Renal cortex interstitium (tissue), 11 donors: ENCODE data around the gene PTPRN2. TPM values are rescaled to one million over a fixed set of nuclear protein-coding genes. Genes with fewer than 3 reads are reported as not detected.

Experiments
- DNase-seq, 11 donors: peaks; one replicate each; pipeline ENCODE4 v3.0.0-alpha.2; 2013; ENCODE audit warnings: low read depth in 9 of 11, low spot score in 4 of 11; ENCODE audit errors: extremely low read depth in 1 of 11
- polyA plus RNA-seq, 3 donors: library from polyadenylated mRNA; unstranded; fragments of 120-200 nt; gene quantifications; one replicate each; pipeline ENCODE4 v1.2.1, GENCODE V29; 2013; ENCODE audit not compliant: insufficient read length in 3 of 3

The PTPRN2 gene
- polyA plus RNA-seq, 3 donors: 6.0 to 7.7 (median 7.2) TPM

DNA sequence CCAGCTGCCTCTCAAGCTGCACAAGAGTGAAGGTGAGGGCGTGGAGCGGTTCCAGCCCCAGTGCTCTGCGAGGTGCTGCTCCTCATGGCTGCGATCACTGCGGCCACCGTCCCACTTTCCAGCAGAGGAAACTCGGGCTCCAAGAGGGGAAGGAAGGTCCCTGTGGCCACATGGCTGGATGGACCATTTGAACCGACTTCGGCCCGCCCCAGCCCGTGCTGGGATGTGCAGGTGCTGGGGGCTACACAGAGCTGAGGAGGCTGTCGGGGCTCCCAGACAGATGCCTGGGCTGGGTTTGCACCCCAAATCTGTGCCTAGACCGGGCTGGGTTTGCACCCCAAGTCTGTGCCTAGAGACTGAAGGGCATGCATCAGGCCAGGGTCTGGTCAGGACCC is 1064.3 kb downstream of the PTPRN2 start:
- DNase-seq: no peak

DNA sequence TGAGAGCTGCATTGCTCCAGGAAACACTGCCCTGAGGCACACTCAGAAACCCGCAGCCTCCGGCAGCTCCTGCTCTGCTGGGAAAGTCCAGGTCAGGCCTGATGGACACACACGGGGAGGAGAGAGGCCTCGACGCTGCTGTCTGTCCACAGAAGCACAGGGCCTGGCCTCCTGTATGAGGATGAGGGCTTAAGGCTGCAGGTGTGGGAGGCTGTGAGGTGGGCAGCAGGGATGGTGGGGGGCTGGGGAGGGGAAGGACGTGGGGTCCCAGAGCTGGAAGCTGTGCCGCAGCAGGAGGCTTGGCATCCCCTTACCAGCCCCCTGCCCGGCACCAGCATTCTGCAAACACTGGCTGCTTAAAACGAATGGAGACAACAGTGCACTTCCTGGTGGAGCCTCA is 1064.7 kb downstream of the PTPRN2 start:
- DNase-seq: no peak

DNA sequence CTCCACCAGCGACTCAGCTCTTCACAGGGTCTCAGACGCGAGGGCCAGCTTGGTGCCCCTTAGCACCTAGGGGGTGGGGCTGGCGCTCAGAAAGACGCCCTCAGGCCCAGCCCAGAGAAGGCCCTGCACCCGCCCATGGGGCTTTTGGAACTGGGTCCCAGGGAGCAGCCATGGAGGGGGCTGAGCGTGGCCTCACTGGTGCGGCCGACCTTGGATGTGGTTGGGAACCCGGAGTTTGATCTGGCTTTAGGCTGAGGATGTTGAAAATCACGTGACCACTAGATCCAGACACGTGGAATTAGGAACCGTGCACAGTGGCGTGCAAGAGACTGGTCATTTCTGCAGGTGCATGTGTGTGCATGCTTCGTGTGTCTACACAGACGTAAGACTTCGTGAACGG is 1065.4 kb downstream of the PTPRN2 start:
- DNase-seq: no peak

DNA sequence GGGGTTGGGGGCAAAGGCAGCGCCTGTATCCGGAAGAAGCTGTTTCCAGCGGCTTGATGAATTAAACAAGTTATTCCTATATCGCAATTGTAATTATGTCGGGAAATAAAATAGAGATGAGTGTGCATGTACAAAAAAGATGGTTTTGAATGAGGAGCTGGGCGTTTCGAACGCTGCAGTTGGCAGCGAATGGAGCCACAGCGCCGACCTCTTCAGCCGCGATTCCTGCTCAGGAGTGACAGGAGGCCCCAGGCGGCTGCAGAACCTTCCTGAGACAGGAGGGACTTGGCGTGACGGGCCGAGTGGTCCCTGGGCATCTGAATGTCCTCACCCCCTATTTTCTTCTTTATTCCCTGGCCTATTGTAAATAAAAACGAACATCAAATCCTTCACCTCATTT is 1065.9 kb downstream of the PTPRN2 start:
- DNase-seq: no peak

DNA sequence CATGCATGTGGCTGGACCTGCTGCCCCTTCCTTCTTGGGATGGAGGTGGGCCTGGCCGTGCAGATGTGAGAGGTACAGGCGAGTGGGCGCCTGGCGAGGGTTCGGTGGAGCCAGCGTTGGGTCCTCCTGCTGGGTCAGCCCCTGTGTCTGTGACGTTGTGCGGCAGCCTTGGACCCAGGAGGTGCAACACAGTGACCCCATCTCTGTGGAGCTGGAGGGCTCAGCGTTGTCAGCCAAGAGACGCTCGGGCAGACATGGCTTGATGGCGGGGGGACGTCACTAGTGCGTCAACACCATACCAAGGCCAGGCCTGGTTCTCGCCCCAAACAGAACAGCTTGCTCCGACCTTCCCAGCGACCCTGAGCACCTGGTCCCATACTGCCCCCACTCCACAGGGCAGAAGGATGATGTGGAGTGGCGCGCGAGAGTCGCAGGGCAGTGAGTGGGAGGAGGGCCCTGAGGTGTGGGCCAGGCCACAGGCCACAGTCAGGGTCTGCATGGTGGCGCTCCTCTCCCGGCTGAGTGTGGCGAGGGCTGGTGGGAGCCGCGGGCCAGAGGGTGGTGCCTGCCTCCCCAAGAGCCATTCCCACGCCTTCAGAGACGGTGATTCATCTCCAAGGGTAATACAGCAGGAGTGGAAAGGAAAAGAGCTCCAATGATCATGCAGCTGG is 1066.4 kb downstream of the PTPRN2 start:
- DNase-seq: no peak

DNA sequence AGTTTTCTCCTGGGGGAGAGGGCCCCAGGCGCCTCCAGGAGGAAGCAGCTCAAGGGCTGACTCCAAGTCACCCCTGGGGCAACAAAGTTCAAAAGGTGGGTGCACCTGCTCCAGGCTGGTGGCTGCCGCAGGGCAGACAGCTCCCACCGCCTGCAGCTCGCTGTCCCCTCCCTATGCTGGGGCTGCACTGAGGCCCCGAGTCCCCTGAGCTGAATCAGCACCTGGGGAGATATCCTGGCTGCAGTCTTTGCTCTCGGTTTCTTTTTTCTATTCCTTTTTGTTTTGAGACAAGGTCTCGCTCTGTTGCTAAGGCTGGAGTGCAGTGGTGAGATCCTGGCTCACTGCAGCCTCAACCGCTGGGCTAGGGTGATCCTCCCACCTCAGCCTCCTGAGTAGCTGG is 1067.4 kb downstream of the PTPRN2 start:
- DNase-seq: no peak

DNA sequence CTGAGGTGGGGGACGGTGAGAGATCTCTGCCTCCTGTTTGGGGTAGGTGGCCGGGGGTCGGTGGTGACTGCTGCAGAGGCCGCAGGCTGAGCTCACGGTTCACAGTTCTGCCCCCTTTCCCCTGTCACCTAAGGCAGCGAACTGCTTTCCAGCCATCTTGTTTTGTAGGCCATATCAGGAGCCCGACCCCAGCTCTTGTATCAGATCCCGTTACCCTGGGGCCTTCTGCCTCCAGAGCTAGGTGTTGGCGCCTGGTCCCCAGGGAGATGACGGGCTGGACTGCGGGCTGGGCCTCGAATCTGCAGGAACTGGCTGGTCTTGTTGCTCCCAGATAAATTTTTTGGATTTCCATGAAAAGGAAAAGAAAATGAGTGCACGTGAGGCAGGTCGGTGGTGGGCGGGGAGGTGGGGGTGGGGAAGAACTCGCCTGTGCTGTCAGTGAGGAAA is 1067.8 kb downstream of the PTPRN2 start:
- DNase-seq: no peak

DNA sequence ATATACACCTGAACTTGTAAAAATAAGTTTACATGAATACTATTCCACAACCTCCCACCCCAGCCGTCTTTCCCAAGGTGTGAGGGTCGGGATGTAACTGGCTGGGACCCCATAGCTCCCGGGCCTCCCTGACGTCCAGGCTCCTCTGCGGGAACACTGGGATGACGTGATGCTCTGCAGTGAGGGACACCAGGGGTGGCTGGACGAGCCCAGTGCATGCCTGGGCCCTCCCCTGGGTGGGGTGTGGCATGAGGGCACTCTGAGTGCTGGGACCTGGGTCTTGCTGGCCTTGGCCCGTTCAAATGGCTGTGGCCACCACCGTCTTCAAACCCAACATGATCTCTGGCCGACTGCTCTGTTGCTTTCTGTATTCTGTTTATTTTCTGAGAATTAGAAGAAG is 1068.4 kb downstream of the PTPRN2 start:
- DNase-seq: no peak

DNA sequence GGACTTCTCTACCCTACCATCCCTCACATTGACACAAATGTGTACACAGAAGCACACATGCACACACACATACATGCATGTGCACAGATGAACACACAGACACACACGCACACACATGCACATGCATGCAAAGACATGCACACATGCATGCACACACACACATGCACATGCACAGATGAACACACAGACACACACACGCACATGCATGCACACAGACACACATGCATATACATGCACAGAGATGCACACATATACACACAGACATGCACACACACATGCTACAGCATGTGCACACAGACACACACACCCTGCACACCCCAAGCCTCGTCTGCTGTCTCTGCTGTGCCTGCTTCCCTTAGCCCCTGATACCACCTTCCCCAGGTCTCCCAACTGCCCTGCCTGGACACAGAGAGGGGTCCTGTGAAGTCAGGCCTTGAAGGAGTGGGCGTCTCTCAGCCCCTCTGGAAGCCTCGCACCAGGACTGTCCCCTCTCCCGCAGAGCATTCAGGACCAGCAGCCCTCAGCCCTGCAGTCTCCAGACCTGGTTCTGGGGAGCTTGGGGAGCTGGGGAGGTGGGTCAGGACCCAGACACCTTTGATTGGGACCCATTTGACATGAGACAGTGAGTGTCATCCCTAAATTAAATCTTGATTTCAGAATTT is 1069.0 kb downstream of the PTPRN2 start:
- no peak for DNase-seq

DNA sequence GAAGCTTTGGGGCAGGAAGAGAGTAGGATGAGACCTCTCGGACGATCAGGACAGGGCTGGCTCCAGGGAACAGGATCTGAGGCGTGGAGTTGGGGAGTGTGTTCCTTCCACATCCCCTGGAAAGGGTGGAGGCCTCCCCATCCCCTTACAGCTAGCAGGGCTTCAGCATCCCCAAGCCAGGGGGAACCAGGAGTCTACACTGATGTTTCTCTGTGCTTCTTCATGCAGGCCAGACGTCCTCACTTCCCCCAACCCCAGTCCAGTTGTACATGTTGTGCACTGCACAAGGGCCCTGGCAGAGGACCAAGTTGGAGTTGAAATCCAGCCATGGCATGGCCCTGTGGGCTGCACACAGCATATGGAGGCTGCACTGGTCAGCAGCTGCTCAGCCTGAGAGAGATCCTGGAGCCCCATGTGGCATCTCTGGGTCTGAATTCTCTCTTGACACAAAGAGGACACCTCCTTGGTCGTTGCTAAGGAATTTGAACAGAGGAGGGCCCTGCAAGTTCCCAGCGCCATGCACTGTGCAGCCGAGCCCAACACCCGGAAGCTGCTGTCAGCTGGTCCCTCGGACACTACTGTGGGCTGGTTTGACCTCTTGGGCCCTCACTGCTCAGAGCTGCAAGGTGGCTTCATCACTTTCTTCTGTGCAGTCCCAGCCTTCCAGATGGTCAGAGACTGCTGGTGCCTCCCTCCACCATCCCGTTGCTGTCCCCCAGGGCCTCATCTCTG is 1069.7 kb downstream of the PTPRN2 start:
- DNase-seq: no peak

DNA sequence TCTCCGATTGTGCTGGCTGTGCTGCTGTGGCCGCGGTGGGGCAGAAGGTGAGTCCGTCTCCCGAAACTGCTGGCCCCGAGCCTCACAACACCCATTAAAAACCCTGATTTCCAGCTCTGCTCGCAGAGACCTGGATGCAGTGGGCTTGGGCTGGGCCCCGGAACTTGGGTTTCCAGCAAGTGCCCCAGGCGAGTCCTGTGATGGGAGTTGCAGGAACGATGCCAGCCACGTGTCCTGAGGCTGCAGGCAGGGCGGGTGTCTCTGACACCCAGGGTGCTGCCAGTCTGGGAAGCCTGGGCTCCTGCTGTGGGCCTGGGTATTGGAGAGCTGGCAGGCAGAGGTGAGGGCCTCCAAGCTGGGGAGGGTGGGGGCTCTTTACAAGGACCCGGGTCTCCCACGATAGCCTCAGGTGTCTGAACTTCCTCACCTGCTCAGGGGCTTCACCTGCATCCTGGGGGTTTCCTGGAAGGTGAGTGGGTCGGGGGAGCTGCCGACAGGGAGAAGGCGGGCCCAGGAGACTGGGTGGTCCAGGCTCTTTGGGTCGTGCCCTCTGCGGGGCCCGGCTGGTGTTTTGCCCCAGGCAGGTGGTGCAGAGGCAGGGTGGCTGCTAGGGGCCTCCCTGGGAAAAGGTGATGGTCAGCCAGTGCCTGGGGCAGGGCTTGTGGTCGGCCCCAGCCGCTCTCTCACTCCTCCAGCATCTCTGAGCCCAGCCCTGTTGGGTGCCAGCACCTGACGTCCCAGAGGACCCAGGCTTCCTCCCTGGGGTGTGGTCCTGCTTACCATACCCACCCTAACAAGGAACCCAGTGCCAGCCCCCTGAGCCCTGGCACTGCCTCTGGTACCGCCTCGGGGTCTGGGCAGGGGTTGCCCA is 1070.5 kb downstream of the PTPRN2 start:
- no peak for DNase-seq

DNA sequence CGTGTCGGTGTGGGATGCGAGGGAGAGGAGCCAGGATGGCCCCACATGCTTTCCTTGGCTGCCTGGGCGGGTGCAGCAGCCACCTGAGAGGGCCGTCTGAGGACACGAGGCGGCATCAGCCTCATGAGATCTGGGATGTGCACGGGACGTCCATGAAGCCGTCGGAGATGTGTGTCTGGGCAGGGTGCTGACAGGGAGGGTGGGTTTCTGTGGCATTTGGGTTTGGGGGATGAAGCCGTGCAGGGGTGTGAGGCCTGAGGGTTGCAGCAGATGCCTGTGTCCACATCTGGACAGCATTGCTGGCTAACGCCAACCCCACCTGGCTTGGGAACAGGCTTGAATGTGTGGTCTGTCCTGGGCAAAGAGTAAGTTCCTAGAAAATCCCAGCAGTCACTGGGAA is 1071.3 kb downstream of the PTPRN2 start:
- no peak for DNase-seq

DNA sequence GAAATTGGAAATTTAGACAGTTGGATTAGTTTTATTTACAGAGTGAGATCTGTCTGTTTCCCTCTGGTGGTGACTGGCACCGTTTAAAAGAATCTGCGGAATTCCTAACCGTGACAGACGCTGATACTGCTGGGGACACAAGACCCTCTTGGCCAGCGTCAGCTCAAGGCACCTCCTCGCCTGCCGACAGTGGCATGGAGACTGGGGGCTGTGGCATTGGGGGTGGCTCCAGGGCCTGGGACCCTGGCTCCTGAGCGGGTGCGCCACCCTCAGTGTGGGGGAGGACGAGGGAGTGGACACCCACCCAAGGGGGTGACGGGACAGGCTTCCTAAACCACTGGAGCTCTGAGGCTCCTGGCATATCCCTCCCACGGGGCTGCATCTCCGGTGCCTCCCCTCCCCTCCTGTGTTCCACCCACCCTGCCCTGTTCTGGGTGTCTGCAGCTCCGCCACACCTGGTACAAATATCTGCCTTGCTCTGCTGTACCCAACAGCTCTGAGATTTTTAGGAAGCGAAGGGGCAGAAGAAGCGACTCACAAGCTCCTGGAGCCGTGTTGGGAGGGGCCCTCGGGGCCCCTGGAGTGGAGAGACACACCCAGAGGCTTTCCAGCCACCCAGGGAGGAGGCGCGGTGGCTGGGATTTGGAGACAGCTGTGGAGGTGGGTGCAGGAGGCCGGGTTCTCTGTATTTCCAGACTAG is 1072.1 kb downstream of the PTPRN2 start:
- no peak for DNase-seq

DNA sequence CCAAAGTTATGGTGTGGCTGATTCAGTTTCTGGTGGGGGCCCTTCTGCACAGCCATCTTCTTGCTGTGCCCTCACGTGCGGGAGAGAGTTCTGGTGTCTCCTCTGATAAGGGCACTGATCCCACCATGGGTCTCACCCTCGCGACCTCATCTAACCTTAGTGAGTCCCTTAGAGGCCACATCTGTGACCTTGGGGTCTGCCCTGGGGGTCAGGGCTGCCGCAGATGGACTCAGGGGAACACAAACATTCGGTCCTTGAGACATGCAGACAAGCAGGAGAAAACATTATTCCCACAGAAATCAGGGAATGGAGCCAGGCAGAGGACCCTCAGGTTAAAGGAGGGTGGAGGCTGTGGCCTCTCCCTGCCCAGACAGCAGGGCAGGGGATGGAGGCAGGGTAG is 1072.9 kb downstream of the PTPRN2 start:
- no peak for DNase-seq

DNA sequence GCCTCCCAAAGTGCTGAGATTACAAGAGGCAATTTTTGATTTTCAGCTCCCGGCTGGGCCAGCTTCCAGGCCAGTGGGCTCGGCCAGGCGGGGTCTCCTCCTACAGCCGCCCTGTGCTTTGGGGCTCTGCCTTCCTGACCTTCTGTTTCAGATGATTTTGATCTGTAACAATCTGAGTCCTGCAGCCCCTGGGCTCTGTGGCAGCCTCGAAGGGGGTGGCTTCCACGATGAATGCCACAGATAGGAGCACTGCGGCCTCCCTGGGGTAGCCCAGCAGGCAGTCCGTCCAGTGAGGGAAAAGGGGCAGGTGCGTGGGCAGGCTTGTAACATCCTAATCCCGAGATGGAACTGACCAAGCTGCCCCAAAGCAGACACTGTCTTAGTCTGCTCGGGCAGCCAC is 1073.3 kb downstream of the PTPRN2 start:
- DNase-seq: no peak

DNA sequence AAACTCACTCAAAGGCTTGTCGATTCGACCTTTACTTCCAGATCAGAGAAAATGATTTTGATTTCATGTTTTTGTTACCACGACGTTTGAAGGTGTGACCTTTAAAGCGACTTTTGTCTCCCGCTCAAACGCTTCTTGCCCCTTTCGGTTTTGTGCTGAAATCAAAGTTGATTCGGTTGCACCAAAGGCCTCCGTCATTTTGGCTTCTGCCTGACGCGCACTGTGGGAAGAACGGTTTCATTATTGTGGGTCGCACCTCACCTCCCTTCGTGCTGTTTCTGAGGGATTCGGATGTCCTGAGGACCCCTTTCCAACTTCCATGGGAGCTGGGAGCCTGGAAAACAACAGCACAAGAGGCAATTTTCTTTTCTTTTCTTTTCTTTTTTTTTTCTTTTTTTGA is 1073.9 kb downstream of the PTPRN2 start:
- DNase-seq: no peak

DNA sequence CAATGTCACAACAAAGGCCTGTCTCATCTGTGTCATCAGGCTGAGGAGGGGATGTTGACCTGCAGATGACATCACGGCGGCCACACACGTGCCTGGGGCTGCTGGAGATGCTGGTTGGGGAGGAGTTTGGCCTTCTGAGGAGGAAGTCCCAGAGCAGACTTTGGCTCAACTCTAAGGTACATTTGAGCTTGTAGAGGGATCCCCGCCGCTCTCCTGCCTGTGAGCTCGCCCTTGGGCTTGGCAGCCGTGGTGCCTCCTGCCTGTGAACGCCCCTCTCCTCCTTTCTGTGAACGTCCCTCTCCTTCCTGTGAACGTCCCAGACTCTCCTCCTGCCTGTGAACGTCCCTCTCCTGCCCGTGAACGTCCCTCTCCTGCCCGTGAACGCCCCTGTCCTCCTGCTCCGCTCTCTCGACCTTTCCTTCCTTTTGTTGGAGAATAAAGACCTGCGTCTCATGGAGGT is 1074.4 kb downstream of the PTPRN2 start:
- no peak for DNase-seq

DNA sequence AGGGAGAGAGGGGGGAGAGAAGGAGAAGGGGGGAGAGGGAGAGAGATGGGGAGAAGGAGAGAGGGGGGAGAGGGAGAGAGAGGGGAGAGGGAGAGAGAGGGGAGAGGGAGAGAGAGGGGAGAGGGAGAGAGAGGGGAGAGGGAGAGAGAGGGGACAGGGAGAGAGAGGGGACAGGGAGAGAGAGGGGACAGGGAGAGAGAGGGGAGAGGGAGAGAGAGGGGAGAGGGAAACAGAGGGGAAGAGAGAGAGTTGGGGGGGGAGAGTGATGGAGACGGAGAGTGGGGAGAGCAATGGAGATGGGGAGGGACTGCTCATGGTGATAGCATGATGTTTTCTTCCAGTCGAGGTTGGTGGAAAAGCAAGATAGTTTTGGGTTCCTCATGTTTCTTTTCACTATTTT is 1078.4 kb downstream of the PTPRN2 start:
- no peak for DNase-seq

DNA sequence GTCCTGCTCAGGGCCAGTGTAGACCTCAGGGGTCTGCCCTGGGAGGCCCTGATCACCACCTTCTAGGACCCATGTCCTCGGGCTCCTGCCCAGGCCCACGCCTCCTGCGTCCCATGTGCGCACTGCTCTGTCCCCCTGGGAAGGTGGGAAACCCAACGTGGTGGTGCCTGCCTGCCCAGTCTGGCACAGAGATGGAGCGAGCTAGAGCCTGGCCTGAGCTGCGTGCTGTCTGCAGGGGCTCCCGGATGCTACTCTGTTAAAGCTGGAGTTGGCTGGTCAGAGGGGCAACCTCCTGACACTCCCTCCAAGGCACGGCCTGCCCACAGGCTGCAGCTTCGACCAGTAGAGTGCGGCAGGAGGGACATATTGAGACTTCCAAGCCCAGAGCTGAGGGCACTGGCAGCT is 1079.1 kb downstream of the PTPRN2 start:
- no peak for DNase-seq
